Parathyroid adenoma (tissue), 2 donors: Measurements from ENCODE around the gene ATF6.

Experiments
- H2AFZ ChIP-seq: fragments of 300-600 bp; sonication (generic); one replicate; pipeline ENCODE4 v1.7.0; 2017; ENCODE audit warnings: antibody characterized with exemption, mild to moderate bottlenecking
- H3K27ac ChIP-seq: fragments of 300-600 bp; sonication (generic); one replicate; pipeline ENCODE4 v1.7.0; 2017
- H3K27me3 ChIP-seq: fragments of 300-600 bp; sonication (generic); one replicate; pipeline ENCODE4 v1.7.0; 2017; ENCODE audit warnings: low read length; ENCODE audit not compliant: control insufficient read depth, insufficient read depth
- H3K36me3 ChIP-seq: fragments of 300-600 bp; sonication (generic); one replicate; pipeline ENCODE4 v1.7.0; 2017; ENCODE audit warnings: low read length; ENCODE audit not compliant: control insufficient read depth, insufficient read depth
- H3K4me1 ChIP-seq: fragments of 300-600 bp; sonication (generic); one replicate; pipeline ENCODE4 v1.7.0; 2017; ENCODE audit warnings: control low read depth
- H3K4me2 ChIP-seq: fragments of 300-600 bp; sonication (generic); one replicate; pipeline ENCODE4 v1.7.0; 2017; ENCODE audit warnings: low read length
- H3K4me3 ChIP-seq: fragments of 300-600 bp; sonication (generic); one replicate; pipeline ENCODE4 v1.7.0; 2017; ENCODE audit warnings: low read depth, low read length
- H3K79me2 ChIP-seq: fragments of 300-600 bp; sonication (generic); one replicate; pipeline ENCODE4 v1.7.0; 2017; ENCODE audit warnings: control low read depth
- H3K9ac ChIP-seq: fragments of 300-600 bp; sonication (generic); one replicate; pipeline ENCODE4 v1.7.0; 2017; ENCODE audit warnings: mild to moderate bottlenecking
- H3K9me3 ChIP-seq: fragments of 300-600 bp; sonication (generic); one replicate; pipeline ENCODE4 v1.7.0; 2017; ENCODE audit warnings: low read length; ENCODE audit not compliant: control insufficient read depth
- CTCF ChIP-seq: fragments of 300-600 bp; sonication (generic); IDR thresholded peaks from one replicate; pipeline ENCODE4 v1.7.0; 2017; ENCODE audit warnings: antibody characterized with exemption, mild to moderate bottlenecking
- donor health status: primary hyperparathyroidism.

Gene ATF6

GRCh38 chr1:161725908-161726472, 40.1 kb upstream of the ATF6 start:
- TF ChIP-seq CTCF, result no peak
- no peaks in the 10 kb centered on the region for H3K27me3 ChIP-seq
- H3K4me3 ChIP-seq, result peak overlapping the region; percentile 76
- H3K9ac ChIP-seq, result no peak overlapping the region
- no peaks in the 10 kb centered on the region for H3K79me2 ChIP-seq
- H3K27ac ChIP-seq, result peak overlapping the region; percentile 79
- no peaks in the 10 kb centered on the region for H3K9me3 ChIP-seq
- H3K4me1 ChIP-seq, result no peaks in the 10 kb centered on the region
- no peaks in the 10 kb centered on the region for H3K36me3 ChIP-seq
- peak overlapping the region; percentile 89 for H2AFZ ChIP-seq
- peak overlapping the region; percentile 89 for H3K4me2 ChIP-seq

- peak overlapping the region; percentile 89 for H3K4me2 ChIP-seq
- H3K79me2 ChIP-seq, result no peaks in the 10 kb centered on the region
- no peaks in the 10 kb centered on the region for H3K27me3 ChIP-seq
- H3K36me3 ChIP-seq, result no peaks in the 10 kb centered on the region
- H2AFZ ChIP-seq, result peak overlapping the region; percentile 89
- peak overlapping the region; percentile 76 for H3K4me3 ChIP-seq
- H3K9me3 ChIP-seq, result no peaks in the 10 kb centered on the region
- TF ChIP-seq CTCF, result no peak
- H3K4me1 ChIP-seq, result no peaks in the 10 kb centered on the region
- H3K9ac ChIP-seq, result no peak overlapping the region
- peak overlapping the region; percentile 79 for H3K27ac ChIP-seq
Measured at GRCh38 chr1:161726473-161727255, 39.5 kb upstream of the ATF6 start.

- Histone ChIP-seq H3K4me1 (no peaks in the 10 kb centered on the region), H3K9me3 (no peaks in the 10 kb centered on the region), H3K27ac (peak overlapping the region; percentile 76), H3K36me3 (no peaks in the 10 kb centered on the region), H3K79me2 (no peaks in the 10 kb centered on the region), H2AFZ (peak overlapping the region; percentile 89), H3K4me3 (peak overlapping the region; percentile 76), H3K27me3 (no peaks in the 10 kb centered on the region), H3K9ac (no peak overlapping the region), H3K4me2 (peak overlapping the region; percentile 89)
- no peak for TF ChIP-seq CTCF
Measured at GRCh38 chr1:161727256-161727924, 38.7 kb upstream of the ATF6 start.

- no peak overlapping the region for H3K4me2 ChIP-seq
- TF ChIP-seq CTCF, result no peak
- H3K79me2 ChIP-seq, result no peaks in the 10 kb centered on the region
- H3K9me3 ChIP-seq, result no peaks in the 10 kb centered on the region
- no peaks in the 10 kb centered on the region for H3K36me3 ChIP-seq
- no peaks in the 10 kb centered on the region for H3K27me3 ChIP-seq
- no peak overlapping the region for H2AFZ ChIP-seq
- no peaks in the 10 kb centered on the region for H3K4me1 ChIP-seq
- no peak overlapping the region for H3K9ac ChIP-seq
- no peak overlapping the region for H3K27ac ChIP-seq
- H3K4me3 ChIP-seq, result no peak overlapping the region
Measured at GRCh38 chr1:161728376-161729226, 37.5 kb upstream of the ATF6 start.
